ENCODE results near the gene AKAP13.

Gene AKAP13

GRCh38 chr15:85737061-85737460 lies 356.7 kb downstream of the AKAP13 start:
- no peaks in the 10 kb centered on the region for H3K9me3 ChIP-seq
- TF ChIP-seq, protein P1, sequence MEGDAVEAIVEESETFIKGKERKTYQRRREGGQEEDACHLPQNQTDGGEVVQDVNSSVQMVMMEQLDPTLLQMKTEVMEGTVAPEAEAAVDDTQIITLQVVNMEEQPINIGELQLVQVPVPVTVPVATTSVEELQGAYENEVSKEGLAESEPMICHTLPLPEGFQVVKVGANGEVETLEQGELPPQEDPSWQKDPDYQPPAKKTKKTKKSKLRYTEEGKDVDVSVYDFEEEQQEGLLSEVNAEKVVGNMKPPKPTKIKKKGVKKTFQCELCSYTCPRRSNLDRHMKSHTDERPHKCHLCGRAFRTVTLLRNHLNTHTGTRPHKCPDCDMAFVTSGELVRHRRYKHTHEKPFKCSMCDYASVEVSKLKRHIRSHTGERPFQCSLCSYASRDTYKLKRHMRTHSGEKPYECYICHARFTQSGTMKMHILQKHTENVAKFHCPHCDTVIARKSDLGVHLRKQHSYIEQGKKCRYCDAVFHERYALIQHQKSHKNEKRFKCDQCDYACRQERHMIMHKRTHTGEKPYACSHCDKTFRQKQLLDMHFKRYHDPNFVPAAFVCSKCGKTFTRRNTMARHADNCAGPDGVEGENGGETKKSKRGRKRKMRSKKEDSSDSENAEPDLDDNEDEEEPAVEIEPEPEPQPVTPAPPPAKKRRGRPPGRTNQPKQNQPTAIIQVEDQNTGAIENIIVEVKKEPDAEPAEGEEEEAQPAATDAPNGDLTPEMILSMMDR (IDR thresholded peaks at IDR 0.05), result no peak

GRCh38 chr15:85741021-85741421 lies 360.6 kb downstream of the AKAP13 start:
- Histone ChIP-seq H3K4me3 (ENCODE audit: low read depth in 1 of 2, low read length in 1 of 2) (no peak overlapping the region), H3K4me1 (ENCODE audit: control insufficient read depth in 1 of 2, insufficient read depth in 1 of 2, low read depth in 1 of 2, low read length in 1 of 2) (no peaks in the 10 kb centered on the region), H3K27ac (no peak overlapping the region), H3K27me3 (no peaks in the 10 kb centered on the region), H3K36me3 (peaks cover 94% of the 10 kb centered on the region), H3K9me3 (peaks cover 3% of the 10 kb centered on the region)
- TF ChIP-seq, protein P1 (IDR thresholded peaks at IDR 0.05), result no peak

More at GRCh38 chr15:85737061-85737460, 356.7 kb downstream of the AKAP13 start:
- peaks cover 90% of the 10 kb centered on the region for H3K36me3 ChIP-seq
- no peak overlapping the region for H3K4me3 ChIP-seq (ENCODE audit: low read depth in 1 of 2, low read length in 1 of 2)
- H3K27me3 ChIP-seq, result no peaks in the 10 kb centered on the region
- H3K27ac ChIP-seq, result no peak overlapping the region
- H3K4me1 ChIP-seq (ENCODE audit: control insufficient read depth in 1 of 2, insufficient read depth in 1 of 2, low read depth in 1 of 2, low read length in 1 of 2), result no peaks in the 10 kb centered on the region

- TF ChIP-seq, protein P1 (IDR thresholded peaks at IDR 0.05), result no peak
- Histone ChIP-seq H3K36me3 (peaks cover 94% of the 10 kb centered on the region), H3K27ac (no peak overlapping the region), H3K27me3 (no peaks in the 10 kb centered on the region), H3K4me3 (ENCODE audit: low read depth in 1 of 2, low read length in 1 of 2) (no peak overlapping the region), H3K9me3 (peaks cover 3% of the 10 kb centered on the region), H3K4me1 (ENCODE audit: control insufficient read depth in 1 of 2, insufficient read depth in 1 of 2, low read depth in 1 of 2, low read length in 1 of 2) (no peaks in the 10 kb centered on the region)
Measured at GRCh38 chr15:85741662-85742061, 361.3 kb downstream of the AKAP13 start.

GRCh38 chr15:85742186-85742821 lies 361.9 kb downstream of the AKAP13 start:
- H3K36me3 ChIP-seq, result peaks cover 94% of the 10 kb centered on the region
- TF ChIP-seq, protein P1 (IDR thresholded peaks at IDR 0.05), result no peak
- H3K4me3 ChIP-seq (ENCODE audit: low read depth in 1 of 2, low read length in 1 of 2), result no peak overlapping the region

DNA sequence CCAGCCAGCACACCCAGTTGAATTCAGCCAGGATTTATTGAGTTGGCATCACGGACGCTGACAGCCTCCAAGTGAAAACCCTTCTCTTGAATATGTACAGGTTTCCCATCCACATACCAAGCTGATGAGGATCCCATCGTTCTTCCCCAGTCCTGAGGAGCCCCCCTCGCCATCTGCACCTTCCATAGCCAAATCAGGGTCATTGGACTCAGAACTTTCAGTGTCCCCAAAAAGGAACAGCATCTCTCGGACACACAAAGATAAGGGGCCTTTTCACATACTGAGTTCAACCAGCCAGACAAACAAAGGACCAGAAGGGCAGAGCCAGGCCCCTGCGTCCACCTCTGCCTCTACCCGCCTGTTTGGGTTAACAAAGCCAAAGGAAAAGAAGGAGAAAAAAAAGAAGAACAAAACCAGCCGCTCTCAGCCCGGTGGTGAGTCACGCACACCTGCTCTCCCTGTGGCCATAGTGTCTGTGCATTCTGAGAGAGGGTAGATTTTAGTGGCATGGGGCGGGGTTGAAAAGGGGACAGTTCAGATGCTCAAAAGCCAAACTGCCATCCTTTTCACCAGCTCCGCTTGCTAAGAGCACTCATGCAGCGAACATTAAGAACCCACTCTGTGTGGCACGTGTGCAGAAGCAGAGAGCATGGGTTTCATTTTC lies 363.1 kb downstream of the AKAP13 start:
- Histone ChIP-seq H3K9me3 (peaks cover 3% of the 10 kb centered on the region), H3K36me3 (peaks cover 94% of the 10 kb centered on the region), H3K27me3 (no peaks in the 10 kb centered on the region), H3K27ac (no peak overlapping the region), H3K4me1 (ENCODE audit: control insufficient read depth in 1 of 2, insufficient read depth in 1 of 2, low read depth in 1 of 2, low read length in 1 of 2) (no peaks in the 10 kb centered on the region), H3K4me3 (ENCODE audit: low read depth in 1 of 2, low read length in 1 of 2) (no peak overlapping the region)
- TF ChIP-seq, protein P1 (IDR thresholded peaks at IDR 0.05), result no peak

More at GRCh38 chr15:85742186-85742821, 361.9 kb downstream of the AKAP13 start:
- no peaks in the 10 kb centered on the region for H3K27me3 ChIP-seq
- no peak overlapping the region for H3K27ac ChIP-seq
- H3K4me1 ChIP-seq (ENCODE audit: control insufficient read depth in 1 of 2, insufficient read depth in 1 of 2, low read depth in 1 of 2, low read length in 1 of 2), result no peaks in the 10 kb centered on the region
- H3K9me3 ChIP-seq, result peaks cover 3% of the 10 kb centered on the region
